ENCODE results near the gene ABCC11.

Gene ABCC11

DNA sequence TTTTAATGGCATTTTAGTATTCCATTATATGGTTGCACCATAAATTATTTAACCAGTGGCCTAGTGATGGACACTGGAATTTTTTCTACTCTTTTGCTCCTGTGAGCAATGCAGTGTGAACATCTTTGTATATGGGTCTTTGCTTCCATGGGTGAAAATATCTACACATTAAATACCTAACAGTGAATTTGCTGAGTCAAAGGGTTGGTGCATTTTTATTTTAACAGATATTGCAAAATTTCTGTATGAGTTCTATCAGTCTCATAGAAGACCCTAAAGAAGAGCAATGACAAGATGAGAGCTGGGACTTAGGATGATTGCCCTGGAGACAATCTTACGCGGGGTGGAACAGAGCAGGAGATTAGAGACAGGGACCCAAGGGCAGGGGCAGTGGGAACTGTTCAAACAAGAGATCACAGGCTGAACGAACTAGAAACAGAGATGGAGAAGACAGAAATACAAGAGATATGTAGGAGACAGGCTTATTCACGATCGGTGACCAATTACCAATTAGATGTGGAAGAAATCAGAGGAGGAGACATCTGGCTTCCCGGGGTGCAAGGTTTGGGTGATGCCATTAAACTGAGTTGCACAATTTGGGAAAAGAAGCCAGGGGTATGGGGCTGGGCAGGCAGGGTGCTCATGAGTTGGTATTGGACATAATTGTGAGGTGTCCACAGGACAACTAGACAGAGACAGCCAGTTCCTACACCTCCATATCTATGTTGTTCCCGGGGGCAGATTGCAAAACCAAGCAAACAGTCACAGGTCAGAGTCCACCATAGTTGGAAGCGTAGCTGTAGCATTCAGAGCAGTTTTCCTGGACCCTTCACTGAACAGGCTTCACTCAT lies 43.1 kb downstream of the ABCC11 start:
- no peak for TF ChIP-seq YY1 (IDR thresholded peaks at IDR 0.05; ENCODE audit: insufficient read depth, insufficient read length)
- TF ChIP-seq ZNF274 (IDR thresholded peaks at IDR 0.05; ENCODE audit: low read depth, low read length): no peak
- no peak for TF ChIP-seq SUZ12 (IDR thresholded peaks at IDR 0.05; ENCODE audit: extremely low read depth, insufficient read depth, insufficient read length)
- no peaks in the 10 kb centered on the region for H3K27me3 ChIP-seq (ENCODE audit: insufficient read depth, insufficient read length)

DNA sequence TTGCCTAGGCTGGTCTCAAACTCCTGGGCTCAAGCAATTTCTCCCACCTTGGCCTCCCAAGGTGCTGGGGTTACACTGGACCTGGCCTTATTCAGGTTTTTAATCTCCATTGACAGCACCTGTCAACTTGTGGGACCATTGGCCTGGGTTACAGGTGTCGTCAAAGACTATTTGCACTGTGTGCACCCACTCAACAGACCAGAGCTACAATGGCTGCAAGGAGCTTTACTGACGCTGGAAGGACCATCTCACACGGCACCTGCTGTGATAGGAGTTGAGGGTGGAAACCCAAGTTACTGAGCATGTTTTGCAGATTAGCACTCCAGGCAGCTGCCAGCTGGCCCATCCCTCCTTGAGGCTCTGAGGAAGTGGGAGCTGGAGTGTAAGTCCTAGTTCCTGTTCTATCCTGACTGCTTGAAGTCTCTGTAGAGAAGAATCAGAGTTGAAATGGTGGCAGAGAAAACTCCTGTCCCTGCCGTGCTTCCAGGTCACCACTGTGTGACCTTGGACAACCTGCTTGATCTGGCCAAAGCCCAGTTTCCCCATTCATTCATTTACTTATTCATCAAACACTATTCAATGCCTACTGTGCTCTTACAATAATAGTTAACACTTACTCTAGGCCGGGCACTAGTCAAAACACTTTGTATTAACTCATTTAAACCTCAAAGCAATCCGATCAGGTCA lies 45.7 kb downstream of the ABCC11 start:
- Histone ChIP-seq H3K4me3 (ENCODE audit: insufficient read length, low read depth) (no peak overlapping the region), H3K36me3 (ENCODE audit: insufficient read depth, insufficient read length, low read length) (no peaks in the 10 kb centered on the region), H3K9me3 (ENCODE audit: insufficient read depth, low read length) (no peaks in the 10 kb centered on the region), H3K27me3 (ENCODE audit: insufficient read depth, insufficient read length) (no peaks in the 10 kb centered on the region), H3K4me1 (ENCODE audit: insufficient read depth, insufficient read length) (peaks cover 4% of the 10 kb centered on the region), H3K9ac (ENCODE audit: insufficient read length, low read depth) (no peak overlapping the region)
- DNase-seq (ENCODE audit: low read depth, low spot score): no peak
- TF ChIP-seq SUZ12 (IDR thresholded peaks at IDR 0.05; ENCODE audit: extremely low read depth, insufficient read depth, insufficient read length) (no peak), YY1 (IDR thresholded peaks at IDR 0.05; ENCODE audit: insufficient read depth, insufficient read length) (no peak), ZNF274 (IDR thresholded peaks at IDR 0.05; ENCODE audit: low read depth, low read length) (no peak)

More for the DNA sequence above, 43.1 kb downstream of the ABCC11 start:
- H3K4me1 ChIP-seq (ENCODE audit: insufficient read depth, insufficient read length): peaks cover 4% of the 10 kb centered on the region
- no peaks in the 10 kb centered on the region for H3K36me3 ChIP-seq (ENCODE audit: insufficient read depth, insufficient read length, low read length)
- H3K9ac ChIP-seq (ENCODE audit: insufficient read length, low read depth): no peak overlapping the region
- H3K9me3 ChIP-seq (ENCODE audit: insufficient read depth, low read length): no peaks in the 10 kb centered on the region
- H3K4me3 ChIP-seq (ENCODE audit: insufficient read length, low read depth): no peak overlapping the region
- no peak for DNase-seq (ENCODE audit: low read depth, low spot score)

DNA sequence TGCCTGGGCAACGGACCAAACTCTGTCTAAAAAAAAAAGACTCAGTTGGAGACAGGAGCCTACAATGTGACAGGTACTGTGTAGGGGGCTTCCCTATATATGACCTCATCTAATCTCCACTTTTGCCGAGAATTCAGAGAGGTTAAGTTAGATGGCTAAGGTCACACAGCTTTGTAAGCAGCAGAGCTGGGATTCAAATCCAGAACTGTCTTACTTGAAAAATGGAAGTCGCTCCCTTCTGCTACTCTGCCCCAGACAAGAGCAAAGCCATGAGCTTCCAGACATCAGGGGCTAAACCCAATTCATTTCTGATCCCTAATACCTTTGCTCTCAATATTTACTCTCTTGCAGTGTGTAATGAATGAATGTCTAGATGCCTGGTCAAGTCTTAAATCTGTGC lies 50.0 kb downstream of the ABCC11 start:
- TF ChIP-seq SUZ12 (IDR thresholded peaks at IDR 0.05; ENCODE audit: extremely low read depth, insufficient read depth, insufficient read length) (no peak), YY1 (IDR thresholded peaks at IDR 0.05; ENCODE audit: insufficient read depth, insufficient read length) (no peak), ZNF274 (IDR thresholded peaks at IDR 0.05; ENCODE audit: low read depth, low read length) (no peak)
- Histone ChIP-seq H3K4me3 (ENCODE audit: insufficient read length, low read depth) (no peak overlapping the region), H3K27me3 (ENCODE audit: insufficient read depth, insufficient read length) (no peaks in the 10 kb centered on the region), H3K9ac (ENCODE audit: insufficient read length, low read depth) (no peak overlapping the region), H3K36me3 (ENCODE audit: insufficient read depth, insufficient read length, low read length) (no peaks in the 10 kb centered on the region), H3K9me3 (ENCODE audit: insufficient read depth, low read length) (no peaks in the 10 kb centered on the region), H3K4me1 (ENCODE audit: insufficient read depth, insufficient read length) (no peaks in the 10 kb centered on the region)
- no peak for DNase-seq (ENCODE audit: low read depth, low spot score)

DNA sequence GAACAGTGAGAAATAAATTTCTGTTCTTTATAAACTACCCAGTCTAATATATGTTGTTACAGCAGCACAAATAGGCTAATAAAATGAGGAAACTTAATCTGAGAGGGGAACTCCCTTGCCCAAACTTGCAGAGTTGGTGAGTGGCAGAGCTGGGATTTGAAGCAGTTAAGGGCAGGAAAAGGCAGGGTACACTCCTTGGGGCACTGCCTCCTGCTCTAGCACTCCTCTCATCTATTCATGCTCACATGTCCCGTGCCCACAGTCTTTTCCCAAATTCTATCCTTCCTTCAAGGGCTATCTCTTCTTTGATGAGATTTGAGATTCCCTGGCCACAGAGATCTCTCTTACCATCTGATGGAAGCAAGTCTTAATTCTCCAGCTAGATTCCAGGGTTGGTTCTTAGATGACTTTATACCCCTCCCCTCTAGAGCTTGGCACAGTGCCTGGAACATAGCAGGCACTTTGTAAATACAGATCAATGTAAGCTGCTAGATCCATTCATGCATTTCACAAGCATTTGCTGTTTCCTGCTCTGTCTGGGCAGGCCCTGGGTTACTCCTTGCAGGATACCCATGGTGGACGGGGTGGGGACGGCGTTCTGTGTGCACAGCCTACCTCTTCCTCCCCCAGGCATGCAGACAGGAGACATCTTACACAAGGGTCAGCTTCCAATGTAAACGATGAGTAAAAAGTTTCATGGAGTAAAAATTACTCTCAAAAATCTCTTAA lies 52.3 kb downstream of the ABCC11 start:
- H3K9ac ChIP-seq (ENCODE audit: insufficient read length, low read depth): no peak overlapping the region
- H3K4me3 ChIP-seq (ENCODE audit: insufficient read length, low read depth): no peak overlapping the region
- H3K4me1 ChIP-seq (ENCODE audit: insufficient read depth, insufficient read length): no peaks in the 10 kb centered on the region
- no peak for TF ChIP-seq ZNF274 (IDR thresholded peaks at IDR 0.05; ENCODE audit: low read depth, low read length)
- TF ChIP-seq YY1 (IDR thresholded peaks at IDR 0.05; ENCODE audit: insufficient read depth, insufficient read length): no peak
- no peak for TF ChIP-seq SUZ12 (IDR thresholded peaks at IDR 0.05; ENCODE audit: extremely low read depth, insufficient read depth, insufficient read length)
- H3K36me3 ChIP-seq (ENCODE audit: insufficient read depth, insufficient read length, low read length): no peaks in the 10 kb centered on the region
- DNase-seq (ENCODE audit: low read depth, low spot score): no peak
- no peaks in the 10 kb centered on the region for H3K27me3 ChIP-seq (ENCODE audit: insufficient read depth, insufficient read length)
- no peaks in the 10 kb centered on the region for H3K9me3 ChIP-seq (ENCODE audit: insufficient read depth, low read length)

DNA sequence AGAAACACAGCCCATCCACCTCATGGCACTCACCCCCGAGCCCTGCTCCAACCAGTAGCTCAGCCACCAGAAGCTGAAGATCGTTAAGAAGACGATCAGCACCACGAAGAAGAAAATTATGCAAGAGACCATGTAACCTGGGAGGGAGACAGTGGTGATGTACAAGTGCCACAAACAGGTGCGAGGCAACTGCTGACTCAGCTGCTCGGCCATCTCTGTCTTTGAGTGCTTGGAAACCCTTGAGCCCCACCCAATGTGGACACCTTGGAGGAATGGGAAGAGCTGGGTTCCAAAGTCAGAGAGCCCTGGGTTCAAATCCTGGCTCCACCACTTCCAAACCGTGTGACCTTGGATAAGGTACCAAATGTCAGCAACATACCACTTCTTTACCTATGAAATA lies 53.5 kb downstream of the ABCC11 start:
- Histone ChIP-seq H3K4me1 (ENCODE audit: insufficient read depth, insufficient read length) (no peaks in the 10 kb centered on the region), H3K9me3 (ENCODE audit: insufficient read depth, low read length) (no peaks in the 10 kb centered on the region), H3K36me3 (ENCODE audit: insufficient read depth, insufficient read length, low read length) (no peaks in the 10 kb centered on the region), H3K27me3 (ENCODE audit: insufficient read depth, insufficient read length) (no peaks in the 10 kb centered on the region), H3K4me3 (ENCODE audit: insufficient read length, low read depth) (no peak overlapping the region), H3K9ac (ENCODE audit: insufficient read length, low read depth) (no peak overlapping the region)
- no peak for TF ChIP-seq SUZ12 (IDR thresholded peaks at IDR 0.05; ENCODE audit: extremely low read depth, insufficient read depth, insufficient read length)
- TF ChIP-seq ZNF274 (IDR thresholded peaks at IDR 0.05; ENCODE audit: low read depth, low read length): no peak
- TF ChIP-seq YY1 (IDR thresholded peaks at IDR 0.05; ENCODE audit: insufficient read depth, insufficient read length): no peak
- DNase-seq (ENCODE audit: low read depth, low spot score): no peak

DNA sequence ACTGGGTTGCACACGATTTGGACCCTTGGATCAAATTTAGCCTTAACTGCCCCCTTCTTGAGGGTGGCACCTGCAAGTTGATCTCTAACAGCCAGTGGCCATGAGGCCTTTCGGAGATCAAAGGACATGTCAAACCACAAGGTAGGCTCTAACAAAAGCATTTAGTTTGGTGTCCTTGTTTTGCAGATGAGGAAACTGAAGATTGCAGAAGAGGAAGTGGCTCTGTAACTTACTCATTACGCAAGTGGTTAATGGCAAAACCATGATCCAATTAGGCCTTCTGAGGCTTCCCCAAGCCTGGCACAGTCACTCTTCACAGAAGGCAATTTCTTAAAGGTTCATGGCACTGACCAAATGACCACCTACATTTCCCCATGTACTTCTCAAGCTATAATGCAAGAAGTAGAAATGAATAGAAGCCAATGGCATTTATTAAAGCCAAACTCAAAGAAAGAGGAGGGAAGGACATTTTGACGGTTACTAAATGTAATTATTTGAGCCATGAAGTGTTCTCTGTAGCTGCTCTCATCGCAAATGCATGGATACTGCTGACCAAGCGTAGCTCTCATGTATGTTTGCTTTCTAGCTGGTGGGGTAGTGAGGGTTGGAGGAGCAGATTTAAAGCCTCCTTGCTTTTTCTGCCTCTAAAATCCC lies 58.8 kb downstream of the ABCC11 start:
- no peak overlapping the region for H3K4me3 ChIP-seq (ENCODE audit: insufficient read length, low read depth)
- TF ChIP-seq YY1 (IDR thresholded peaks at IDR 0.05; ENCODE audit: insufficient read depth, insufficient read length) (no peak), ZNF274 (IDR thresholded peaks at IDR 0.05; ENCODE audit: low read depth, low read length) (no peak), SUZ12 (IDR thresholded peaks at IDR 0.05; ENCODE audit: extremely low read depth, insufficient read depth, insufficient read length) (no peak)
- no peak overlapping the region for H3K9ac ChIP-seq (ENCODE audit: insufficient read length, low read depth)
- no peaks in the 10 kb centered on the region for H3K27me3 ChIP-seq (ENCODE audit: insufficient read depth, insufficient read length)
- H3K36me3 ChIP-seq (ENCODE audit: insufficient read depth, insufficient read length, low read length): no peaks in the 10 kb centered on the region
- no peaks in the 10 kb centered on the region for H3K9me3 ChIP-seq (ENCODE audit: insufficient read depth, low read length)
- no peak for DNase-seq (ENCODE audit: low read depth, low spot score)
- H3K4me1 ChIP-seq (ENCODE audit: insufficient read depth, insufficient read length): no peaks in the 10 kb centered on the region

Measured in NT2/D1 (cell line).